Brain pericyte (primary cell): ENCODE results near the gene SARM1.

Experiments
- DNase-seq: peaks from one replicate; pipeline ENCODE4 v3.0.0-alpha.2; 2012; ENCODE audit warnings: low read depth, low spot score

The SARM1 gene

GRCh38 chr17:28368915-28369683 lies 2.4 kb upstream of the SARM1 start:
- DNase-seq, result no peak

GRCh38 chr17:28369684-28370034 lies 1.8 kb upstream of the SARM1 start:
- no peak for DNase-seq

- no peak for DNase-seq
These were observed 1.3 kb upstream of the SARM1 start, which contains the start of gene VTN for GRCh38 chr17:28370035-28370743. Gene VTN (minus strand): TSS chr17:28370307. CDS start chr17:28370203, 104 bp downstream.

GRCh38 chr17:28370744-28371103 lies 770 bp upstream of the SARM1 start:
- no peak for DNase-seq

GRCh38 chr17:28372203-28372944 lies 880 bp downstream of the SARM1 start:
- no peak for DNase-seq

GRCh38 chr17:28372945-28373274 lies 1.4 kb downstream of the SARM1 start:
- DNase-seq, result no peak

GRCh38 chr17:28379814-28380801 lies 8.6 kb downstream of the SARM1 start:
- no peak for DNase-seq

- no peak for DNase-seq
These were observed 9.8 kb downstream of the SARM1 start for GRCh38 chr17:28381141-28381825.

GRCh38 chr17:28384281-28385036 lies 13.0 kb downstream of the SARM1 start:
- DNase-seq, result no peak

GRCh38 chr17:28385037-28385400 lies 13.5 kb downstream of the SARM1 start:
- no peak for DNase-seq

GRCh38 chr17:28385406-28385805 lies 13.9 kb downstream of the SARM1 start:
- DNase-seq, result no peak

GRCh38 chr17:28386391-28386790 lies 14.9 kb downstream of the SARM1 start:
- no peak for DNase-seq

- DNase-seq, result no peak
These were observed 16.6 kb downstream of the SARM1 start for GRCh38 chr17:28388106-28388505.

- DNase-seq, result no peak
These were observed 18.6 kb downstream of the SARM1 start for GRCh38 chr17:28390141-28390540.

- DNase-seq, result no peak
These were observed 19.1 kb downstream of the SARM1 start for GRCh38 chr17:28390563-28390962.

GRCh38 chr17:28390984-28391383 lies 19.5 kb downstream of the SARM1 start:
- no peak for DNase-seq

- no peak for DNase-seq
These were observed 19.9 kb downstream of the SARM1 start for GRCh38 chr17:28391401-28391800.

GRCh38 chr17:28392491-28392890 lies 21.0 kb downstream of the SARM1 start:
- DNase-seq, result no peak

- DNase-seq, result no peak
These were observed 23.0 kb downstream of the SARM1 start for GRCh38 chr17:28394337-28395116.
